Kidney (tissue), 14 donors: Measurements from ENCODE around the gene TXNRD1. TPM values are rescaled to one million over a fixed set of nuclear protein-coding genes. Genes with fewer than 3 reads are reported as not detected.

Source experiments
- DNase-seq, 5 donors: peaks; one replicate each; pipeline ENCODE4 v3.0.0-alpha.2; 2013 to 2020
- FAIRE-seq: peaks from 2 replicates; lab custom pipeline; 2012; peaks lifted over from hg19 to GRCh38; lab: Jason Lieb, UNC
- H3K27ac ChIP-seq, 2 donors: one replicate each; pipeline ENCODE4 v1.7.0; 2013; ENCODE audit warnings: low read depth in 2 of 2, low read length in 2 of 2, inconsistent platforms in 1 of 2
- H3K27me3 ChIP-seq: one replicate; pipeline ENCODE4 v1.7.1; 2013; ENCODE audit warnings: low read length, inconsistent platforms; ENCODE audit not compliant: control insufficient read depth, insufficient read depth
- H3K36me3 ChIP-seq, 3 donors: one replicate each; pipeline versions ENCODE4 v1.7.0 to v1.7.1; 2013; ENCODE audit warnings: low read length in 3 of 3, control low read depth in 1 of 3, inconsistent platforms in 1 of 3; ENCODE audit not compliant: insufficient read depth in 3 of 3, control insufficient read depth in 2 of 3
- H3K4me1 ChIP-seq, 3 donors: one replicate each; pipeline versions ENCODE4 v1.7.0 to v1.7.1; 2013; ENCODE audit warnings: low read length in 3 of 3, inconsistent platforms in 1 of 3, low read depth in 1 of 3; ENCODE audit not compliant: control insufficient read depth in 2 of 3, insufficient read depth in 2 of 3
- H3K4me3 ChIP-seq, 3 donors: one replicate each; pipeline versions ENCODE4 v1.7.0 to v1.8.1; 2013; ENCODE audit warnings: low read length in 3 of 3, control low read depth in 1 of 3, inconsistent platforms in 1 of 3
- H3K9ac ChIP-seq, 3 donors: one replicate each; pipeline versions ENCODE4 v1.7.0 to v1.7.1; 2013; ENCODE audit warnings: low read length in 3 of 3, control low read depth in 1 of 3, inconsistent platforms in 1 of 3
- H3K9me3 ChIP-seq, 3 donors: one replicate each; pipeline versions ENCODE4 v1.7.0 to v1.7.1; 2013; ENCODE audit warnings: low read length in 3 of 3, control low read depth in 1 of 3, inconsistent platforms in 1 of 3; ENCODE audit not compliant: control insufficient read depth in 2 of 3, insufficient read depth in 1 of 3
- intact Hi-C: fragments of 100-400 bp; cut with DNase I; formaldehyde crosslinking; loops from one replicate; pipeline ENCODE4 v1.11.1; 2022
- polyA plus RNA-seq: library from polyadenylated mRNA; stranded (reverse); fragments of 350-450 nt; fragmentation: Illumina TruSeq; extraction: RNeasy Lipid Tissue Mini Kit (QIAGEN cat#74804); gene quantifications from one replicate; pipeline ENCODE4 v1.2.3, GENCODE V29; 2014; ENCODE audit warnings: low read depth, low replicate concordance; ENCODE audit not compliant: insufficient read depth
- total RNA-seq: library from RNA; stranded (reverse); fragmentation: NEBNext Ultra II Directional; extraction: Animal tissue kit (Norgen Biotek cat#: 25700); gene quantifications from one replicate; pipeline ENCODE4 v1.2.1, GENCODE V29; 2021
- TF ChIP-seq, protein P1 (sequence below): IDR thresholded peaks from 3 replicates; pipeline ENCODE4 v1.5.1; 2012; ENCODE audit warnings: mild to moderate bottlenecking, moderate library complexity, borderline replicate concordance; ENCODE audit not compliant: insufficient read depth; ENCODE audit errors: extremely low read depth
- donor health status: control.
- donor health status: control.
- donor health status: control.
- donor health status: control.
- donor health status: control.
- donor health status: DM: yes; HTN: yes; CAD: no.
- donor health status: Normal renal cell carcinoma (clear cell type).

The TXNRD1 gene
- total and polyA plus RNA-seq, 2 donors from 2014 or later: 45.0 to 73.2 TPM

DNA sequence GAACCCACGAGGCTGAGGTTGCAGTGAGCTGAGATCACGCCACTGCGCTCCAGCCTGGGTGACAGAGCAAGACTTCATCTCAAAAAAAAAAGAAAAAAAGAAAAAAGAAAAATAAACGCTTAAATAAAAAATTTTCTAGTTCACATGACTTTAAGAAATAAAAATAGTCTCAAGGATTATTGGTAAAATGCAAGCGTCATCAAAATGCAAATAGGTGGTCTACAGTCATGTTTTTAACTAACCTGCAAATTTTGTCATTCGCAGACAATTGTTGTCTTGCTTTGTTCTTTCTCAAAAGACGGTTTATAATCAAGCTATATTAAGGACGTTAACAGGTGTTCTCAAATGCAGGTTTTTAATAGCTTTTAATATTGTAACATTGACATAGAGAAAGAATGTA, 22.4 kb downstream of the TXNRD1 start:
- no peaks in the 10 kb centered on the region for H3K4me1 ChIP-seq
- no peaks in the 10 kb centered on the region for H3K27me3 ChIP-seq
- no peak overlapping the region for H3K4me3 ChIP-seq
- H3K36me3 ChIP-seq: no peaks in the 10 kb centered on the region
- H3K9me3 ChIP-seq: peaks cover 0 to 15% (median 2%) of the 10 kb centered on the region in 3 donors
- TF ChIP-seq, protein P1, sequence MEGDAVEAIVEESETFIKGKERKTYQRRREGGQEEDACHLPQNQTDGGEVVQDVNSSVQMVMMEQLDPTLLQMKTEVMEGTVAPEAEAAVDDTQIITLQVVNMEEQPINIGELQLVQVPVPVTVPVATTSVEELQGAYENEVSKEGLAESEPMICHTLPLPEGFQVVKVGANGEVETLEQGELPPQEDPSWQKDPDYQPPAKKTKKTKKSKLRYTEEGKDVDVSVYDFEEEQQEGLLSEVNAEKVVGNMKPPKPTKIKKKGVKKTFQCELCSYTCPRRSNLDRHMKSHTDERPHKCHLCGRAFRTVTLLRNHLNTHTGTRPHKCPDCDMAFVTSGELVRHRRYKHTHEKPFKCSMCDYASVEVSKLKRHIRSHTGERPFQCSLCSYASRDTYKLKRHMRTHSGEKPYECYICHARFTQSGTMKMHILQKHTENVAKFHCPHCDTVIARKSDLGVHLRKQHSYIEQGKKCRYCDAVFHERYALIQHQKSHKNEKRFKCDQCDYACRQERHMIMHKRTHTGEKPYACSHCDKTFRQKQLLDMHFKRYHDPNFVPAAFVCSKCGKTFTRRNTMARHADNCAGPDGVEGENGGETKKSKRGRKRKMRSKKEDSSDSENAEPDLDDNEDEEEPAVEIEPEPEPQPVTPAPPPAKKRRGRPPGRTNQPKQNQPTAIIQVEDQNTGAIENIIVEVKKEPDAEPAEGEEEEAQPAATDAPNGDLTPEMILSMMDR: no peak
- H3K9ac ChIP-seq: no peak overlapping the region
- no peak for DNase-seq
- FAIRE-seq: no peak
- intact Hi-C loops: no loop called here
- no peak overlapping the region for H3K27ac ChIP-seq

DNA sequence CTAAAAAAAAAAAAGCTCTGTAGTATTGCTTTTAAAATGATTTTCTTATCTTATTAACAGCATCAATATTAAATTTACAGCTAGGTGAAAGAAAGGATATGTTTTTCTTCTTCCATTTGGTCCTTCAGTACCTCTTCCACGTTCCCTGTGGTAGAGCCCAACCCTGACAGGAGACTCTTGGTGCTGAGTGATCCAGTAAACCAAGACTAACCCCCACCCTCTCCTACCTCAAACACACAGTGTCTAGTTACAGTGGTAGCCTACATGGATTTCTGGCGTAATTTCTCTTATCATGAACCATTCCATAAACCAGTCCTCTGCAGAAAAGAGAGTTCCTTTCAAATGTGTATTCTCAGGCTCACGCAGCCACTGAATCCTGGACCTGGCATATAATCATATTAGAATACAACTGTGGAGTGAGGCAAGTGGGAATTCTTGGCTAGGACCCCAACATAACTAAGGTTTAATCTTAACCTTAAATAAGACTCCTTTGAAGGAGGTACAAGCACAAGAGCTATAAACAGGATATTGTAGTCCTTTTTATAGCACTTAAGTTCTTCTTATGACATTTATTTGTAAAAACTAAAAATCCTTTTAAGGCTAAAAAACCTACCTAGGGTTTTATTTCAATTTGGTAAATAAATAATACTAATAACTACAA, 27.1 kb downstream of the TXNRD1 start:
- Histone ChIP-seq H3K27ac (no peak overlapping the region), H3K9me3 (no peaks in the 10 kb centered on the region), H3K27me3 (no peaks in the 10 kb centered on the region), H3K4me3 (no peak overlapping the region), H3K4me1 (no peaks in the 10 kb centered on the region), H3K9ac (no peak overlapping the region), H3K36me3 (no peaks in the 10 kb centered on the region)
- intact Hi-C loops: no loop called here
- no peak for FAIRE-seq
- DNase-seq: no peak
- TF ChIP-seq, protein P1: no peak

DNA sequence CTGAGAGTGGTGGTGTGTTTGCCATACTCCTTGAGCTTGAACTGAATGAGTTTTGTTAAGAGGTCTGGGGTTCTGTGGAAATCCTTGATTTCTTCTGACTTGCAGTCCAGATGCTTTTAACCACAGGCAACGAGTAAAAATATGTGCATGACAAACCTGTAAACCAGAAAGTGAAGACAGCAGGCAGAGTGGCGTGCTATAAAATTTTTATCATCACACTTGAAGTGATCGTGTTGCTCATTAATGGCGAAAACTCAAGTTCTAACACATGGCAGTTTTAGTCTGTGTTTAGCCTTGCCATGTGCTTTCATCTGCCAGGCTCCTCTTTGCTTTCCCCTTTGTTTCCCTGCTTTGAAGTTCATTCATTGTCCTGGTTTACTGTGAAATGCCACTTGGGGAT, 28.0 kb downstream of the TXNRD1 start:
- H3K4me3 ChIP-seq: no peak overlapping the region
- H3K27me3 ChIP-seq: no peaks in the 10 kb centered on the region
- intact Hi-C loops: no loop called here
- DNase-seq: no peak
- H3K36me3 ChIP-seq: no peaks in the 10 kb centered on the region
- no peaks in the 10 kb centered on the region for H3K4me1 ChIP-seq
- TF ChIP-seq, protein P1: no peak
- H3K9ac ChIP-seq: no peak overlapping the region
- FAIRE-seq: no peak
- H3K9me3 ChIP-seq: no peaks in the 10 kb centered on the region
- H3K27ac ChIP-seq: no peak overlapping the region

DNA sequence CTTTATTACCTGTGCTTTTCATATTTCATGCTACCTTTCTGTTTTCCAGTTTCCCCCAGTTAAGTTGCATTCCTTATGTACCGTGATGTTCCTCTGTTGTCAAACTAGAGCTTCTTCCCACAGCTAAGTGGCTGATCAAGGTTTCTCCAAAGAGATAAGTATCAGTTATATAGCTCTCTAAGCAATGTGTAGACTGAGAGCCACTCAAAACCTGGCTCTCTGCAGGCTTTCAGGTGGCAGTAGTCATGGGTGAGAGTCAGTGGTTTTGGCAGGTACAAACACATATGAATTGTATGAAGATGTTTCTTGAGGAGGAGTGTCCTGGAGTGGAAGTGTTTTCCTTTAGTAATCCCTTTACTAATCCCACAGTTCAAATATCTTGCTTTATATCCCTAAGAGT, 28.4 kb downstream of the TXNRD1 start:
- H3K9me3 ChIP-seq: no peaks in the 10 kb centered on the region
- DNase-seq (no peak), FAIRE-seq (no peak)
- TF ChIP-seq, protein P1: no peak
- intact Hi-C loops: no loop called here
- H3K4me3 ChIP-seq: no peak overlapping the region
- H3K27ac ChIP-seq: no peak overlapping the region
- H3K9ac ChIP-seq: no peak overlapping the region
- no peaks in the 10 kb centered on the region for H3K4me1 ChIP-seq
- H3K27me3 ChIP-seq: no peaks in the 10 kb centered on the region
- H3K36me3 ChIP-seq: no peaks in the 10 kb centered on the region
